Measurements from ENCODE around the gene GCGR.

GRCh38 chr17:81843713-81844326 is 39.9 kb downstream of the GCGR start:
- TF ChIP-seq, protein P1, sequence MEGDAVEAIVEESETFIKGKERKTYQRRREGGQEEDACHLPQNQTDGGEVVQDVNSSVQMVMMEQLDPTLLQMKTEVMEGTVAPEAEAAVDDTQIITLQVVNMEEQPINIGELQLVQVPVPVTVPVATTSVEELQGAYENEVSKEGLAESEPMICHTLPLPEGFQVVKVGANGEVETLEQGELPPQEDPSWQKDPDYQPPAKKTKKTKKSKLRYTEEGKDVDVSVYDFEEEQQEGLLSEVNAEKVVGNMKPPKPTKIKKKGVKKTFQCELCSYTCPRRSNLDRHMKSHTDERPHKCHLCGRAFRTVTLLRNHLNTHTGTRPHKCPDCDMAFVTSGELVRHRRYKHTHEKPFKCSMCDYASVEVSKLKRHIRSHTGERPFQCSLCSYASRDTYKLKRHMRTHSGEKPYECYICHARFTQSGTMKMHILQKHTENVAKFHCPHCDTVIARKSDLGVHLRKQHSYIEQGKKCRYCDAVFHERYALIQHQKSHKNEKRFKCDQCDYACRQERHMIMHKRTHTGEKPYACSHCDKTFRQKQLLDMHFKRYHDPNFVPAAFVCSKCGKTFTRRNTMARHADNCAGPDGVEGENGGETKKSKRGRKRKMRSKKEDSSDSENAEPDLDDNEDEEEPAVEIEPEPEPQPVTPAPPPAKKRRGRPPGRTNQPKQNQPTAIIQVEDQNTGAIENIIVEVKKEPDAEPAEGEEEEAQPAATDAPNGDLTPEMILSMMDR (IDR thresholded peaks at IDR 0.05), result no peak
- no peak for TF ChIP-seq EZH2phosphoT487 (IDR thresholded peaks at IDR 0.05)
- no peak for TF ChIP-seq EZH2 (IDR thresholded peaks at IDR 0.05)
